B cell (primary cell): Measurements from ENCODE around the gene CYP27C1.

Experiments used
- EZH2 ChIP-seq: IDR thresholded peaks from 2 replicates; pipeline ENCODE4 v1.6.1; 2012; ENCODE audit warnings: borderline replicate concordance, low read depth, mild to moderate bottlenecking, moderate library complexity, low read length; ENCODE audit not compliant: insufficient read depth, poor library complexity, severe bottlenecking
- TF ChIP-seq, protein P1 (sequence below): fragments of 200-600 bp; IDR thresholded peaks from one replicate; pipeline ENCODE4 v1.8.0; 2022; ENCODE audit warnings: antibody characterized with exemption, mild to moderate bottlenecking

DNA sequence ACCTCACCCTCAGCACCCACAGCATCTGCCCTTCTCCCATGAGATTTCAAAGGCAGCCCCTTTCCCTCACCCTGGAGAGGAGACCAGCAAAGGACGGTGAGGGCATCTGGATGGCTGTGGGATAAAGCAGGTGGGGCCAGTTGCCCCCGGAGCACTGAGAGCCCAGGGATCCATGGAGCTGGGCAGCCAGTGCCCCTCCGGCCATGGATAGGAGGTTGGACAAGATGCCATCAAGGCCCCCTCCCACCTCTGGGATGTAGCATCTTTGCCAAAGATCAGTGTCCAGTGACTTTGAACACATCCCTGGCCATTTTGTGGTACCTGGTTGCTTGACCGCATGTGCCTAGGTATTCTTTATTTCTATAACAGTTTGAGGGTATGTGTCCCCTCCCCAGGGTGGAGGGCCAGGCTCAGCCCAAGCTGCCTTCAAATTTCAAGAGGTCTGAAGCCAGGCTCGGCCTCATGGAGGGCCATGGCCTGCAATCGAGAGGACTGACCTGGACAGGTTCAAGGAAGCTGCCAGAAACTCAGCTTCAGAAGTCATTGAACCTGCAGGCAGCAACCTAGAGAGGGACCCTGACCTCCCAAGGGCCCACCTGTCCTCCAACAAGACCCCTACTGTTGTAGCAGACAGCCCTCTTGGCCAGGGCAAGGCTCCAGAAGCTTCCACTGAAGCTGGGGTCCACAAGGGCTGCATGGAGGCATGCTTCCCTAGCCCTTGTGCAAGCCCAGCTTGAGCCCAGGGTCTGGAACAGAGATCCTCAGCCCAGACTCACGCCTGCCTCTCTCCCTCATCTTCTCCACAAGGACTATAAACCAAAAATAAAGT, 57.6 kb downstream of the CYP27C1 start:
- TF ChIP-seq, protein P1, sequence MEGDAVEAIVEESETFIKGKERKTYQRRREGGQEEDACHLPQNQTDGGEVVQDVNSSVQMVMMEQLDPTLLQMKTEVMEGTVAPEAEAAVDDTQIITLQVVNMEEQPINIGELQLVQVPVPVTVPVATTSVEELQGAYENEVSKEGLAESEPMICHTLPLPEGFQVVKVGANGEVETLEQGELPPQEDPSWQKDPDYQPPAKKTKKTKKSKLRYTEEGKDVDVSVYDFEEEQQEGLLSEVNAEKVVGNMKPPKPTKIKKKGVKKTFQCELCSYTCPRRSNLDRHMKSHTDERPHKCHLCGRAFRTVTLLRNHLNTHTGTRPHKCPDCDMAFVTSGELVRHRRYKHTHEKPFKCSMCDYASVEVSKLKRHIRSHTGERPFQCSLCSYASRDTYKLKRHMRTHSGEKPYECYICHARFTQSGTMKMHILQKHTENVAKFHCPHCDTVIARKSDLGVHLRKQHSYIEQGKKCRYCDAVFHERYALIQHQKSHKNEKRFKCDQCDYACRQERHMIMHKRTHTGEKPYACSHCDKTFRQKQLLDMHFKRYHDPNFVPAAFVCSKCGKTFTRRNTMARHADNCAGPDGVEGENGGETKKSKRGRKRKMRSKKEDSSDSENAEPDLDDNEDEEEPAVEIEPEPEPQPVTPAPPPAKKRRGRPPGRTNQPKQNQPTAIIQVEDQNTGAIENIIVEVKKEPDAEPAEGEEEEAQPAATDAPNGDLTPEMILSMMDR: no peak
- no peak for TF ChIP-seq EZH2
